GM19372 (cell line): ENCODE data around the gene LINS1.

Experiments used
- ATAC-seq: cut with Tn5 transposase; IDR thresholded peaks from one replicate; pipeline ENCODE4 v1.9.1; 2021; ENCODE audit warnings: mild to moderate bottlenecking, low read depth, moderate library complexity; ENCODE audit not compliant: unreplicated experiment

LINS1 gene, protein sequence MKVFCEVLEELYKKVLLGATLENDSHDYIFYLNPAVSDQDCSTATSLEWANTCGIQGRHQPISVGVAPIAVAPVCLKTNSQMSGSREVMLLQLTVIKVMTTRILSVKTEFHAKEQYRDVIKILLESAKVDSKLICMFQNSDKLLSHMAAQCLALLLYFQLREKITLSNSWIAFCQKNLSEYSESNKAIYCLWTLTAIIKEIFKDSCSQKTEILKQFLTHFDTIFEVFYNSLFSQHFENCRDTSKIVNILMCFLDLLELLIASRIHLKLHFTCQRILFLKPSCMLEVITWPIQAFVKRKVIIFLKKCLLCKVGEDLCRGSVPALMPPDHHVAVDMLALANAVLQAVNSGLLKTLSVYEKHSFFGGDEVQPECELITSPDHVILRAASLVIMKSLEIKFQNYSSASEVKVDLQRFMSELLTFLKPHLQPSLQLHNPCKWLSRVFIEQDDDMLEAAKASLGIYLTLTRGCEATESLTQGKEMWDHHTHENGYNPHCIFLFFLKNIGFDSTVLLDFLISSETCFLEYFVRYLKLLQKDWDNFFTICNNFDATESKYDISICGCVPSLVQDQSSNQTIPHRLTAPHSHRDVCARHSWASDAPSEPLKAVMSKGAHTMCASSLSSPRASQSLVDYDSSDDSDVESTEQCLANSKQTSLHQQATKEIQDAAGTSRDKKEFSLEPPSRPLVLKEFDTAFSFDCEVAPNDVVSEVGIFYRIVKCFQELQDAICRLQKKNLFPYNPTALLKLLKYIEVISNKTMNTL

DNA sequence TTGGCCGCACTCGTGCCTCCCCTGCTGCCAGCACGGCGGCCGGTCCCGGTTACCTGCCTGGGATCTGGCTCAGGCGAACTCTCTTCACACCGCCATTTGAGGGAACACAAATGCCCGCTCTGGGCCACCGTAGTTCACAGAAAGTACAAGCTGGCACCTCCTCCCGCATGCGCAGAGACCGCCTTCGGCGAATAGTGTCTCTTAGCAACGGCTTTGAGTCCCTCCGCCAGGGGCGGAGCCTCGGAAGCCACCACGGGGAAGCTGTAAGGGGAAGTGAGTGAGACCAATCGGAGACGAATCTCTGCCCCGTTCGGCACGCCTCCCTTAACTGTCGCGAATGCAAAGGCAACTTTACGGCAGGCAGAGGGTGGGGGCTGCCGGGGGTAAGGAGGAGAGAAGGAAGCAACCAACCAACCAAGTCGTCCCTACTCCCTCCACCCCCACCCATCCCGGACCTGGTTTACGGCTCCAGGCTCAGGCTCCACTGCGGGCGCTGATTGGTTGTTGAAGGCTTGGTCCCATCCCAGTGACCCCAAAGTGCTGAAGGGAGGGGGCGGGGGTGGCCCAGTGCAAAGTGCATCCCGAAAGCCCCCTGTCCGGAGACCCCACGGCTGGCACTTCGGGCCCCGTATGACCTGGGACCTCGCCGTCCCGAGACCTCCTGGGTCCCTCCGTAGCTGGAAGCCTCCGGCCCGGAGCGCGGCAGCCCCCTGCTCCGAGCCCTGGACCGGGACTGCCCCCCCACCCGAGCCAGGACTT, at the start of gene LINS1, which contains the start of gene ASB7:
TSS of gene LINS1 (minus strand) at position 121 of the 759 bp plus-strand sequence. CDS start 21,342 bp downstream, outside the sequence.
TSS of gene ASB7 (plus strand) at position 526 of the 759 bp plus-strand sequence. CDS start 9,628 bp downstream, outside the sequence.
- peak; percentile 85 for ATAC-seq

DNA sequence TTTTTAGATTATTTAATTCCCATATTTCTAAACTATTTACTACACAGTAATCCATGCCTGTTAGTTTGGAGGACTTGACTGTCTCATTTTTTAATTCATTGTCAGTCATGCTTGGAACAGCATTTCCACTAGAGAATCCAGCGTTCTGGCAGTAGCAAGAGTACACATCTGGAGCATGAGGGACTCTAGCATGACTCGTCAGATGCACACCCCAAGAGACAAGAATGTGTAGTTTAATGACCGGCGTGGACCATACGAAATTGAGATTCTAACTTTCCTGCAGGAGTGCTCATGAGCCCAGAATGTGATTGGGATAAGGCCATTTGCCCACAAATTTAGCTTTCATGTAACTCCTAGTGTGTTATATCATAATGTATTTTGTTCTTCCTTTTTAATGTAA, 49.3 kb upstream of the LINS1 start:
- no peak for ATAC-seq

DNA sequence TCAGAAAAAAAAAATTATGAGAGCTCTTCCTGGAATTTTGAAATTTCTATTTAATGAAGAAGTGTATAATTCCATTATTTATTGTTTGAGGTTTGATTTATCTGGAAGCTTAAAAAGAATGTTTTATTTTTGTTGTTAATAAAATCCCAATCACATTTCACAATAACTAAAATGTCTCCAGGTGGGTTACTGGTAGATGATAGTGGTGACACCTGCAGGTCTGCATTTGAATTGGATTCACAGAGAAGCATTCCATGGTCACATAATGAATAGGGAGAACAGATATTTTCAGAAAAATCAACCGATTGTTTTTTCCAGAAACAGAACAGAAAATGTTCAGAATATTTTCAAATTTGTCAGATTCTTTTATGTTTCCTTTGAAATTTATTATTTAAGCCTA, 48.7 kb upstream of the LINS1 start:
- ATAC-seq, result no peak

DNA sequence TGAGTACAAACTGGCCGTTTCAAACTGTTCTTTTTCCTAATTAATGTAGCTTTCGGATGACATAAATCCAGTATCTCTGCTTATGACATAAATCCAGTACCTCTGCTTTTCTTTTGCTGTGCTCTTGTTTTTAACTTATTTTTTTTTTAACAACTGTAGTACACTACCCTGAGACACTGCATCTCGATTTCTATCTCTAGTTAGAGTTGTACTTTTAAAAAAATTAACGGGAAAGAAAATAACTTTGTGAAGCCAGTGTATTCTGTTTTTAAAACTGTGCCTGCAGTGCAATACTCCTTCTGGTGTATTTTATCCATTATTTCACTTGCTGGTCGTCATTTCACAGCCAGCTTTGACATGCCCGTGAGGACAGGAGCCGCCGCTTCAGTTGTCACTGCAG, 47.0 kb upstream of the LINS1 start:
- ATAC-seq, result no peak

DNA sequence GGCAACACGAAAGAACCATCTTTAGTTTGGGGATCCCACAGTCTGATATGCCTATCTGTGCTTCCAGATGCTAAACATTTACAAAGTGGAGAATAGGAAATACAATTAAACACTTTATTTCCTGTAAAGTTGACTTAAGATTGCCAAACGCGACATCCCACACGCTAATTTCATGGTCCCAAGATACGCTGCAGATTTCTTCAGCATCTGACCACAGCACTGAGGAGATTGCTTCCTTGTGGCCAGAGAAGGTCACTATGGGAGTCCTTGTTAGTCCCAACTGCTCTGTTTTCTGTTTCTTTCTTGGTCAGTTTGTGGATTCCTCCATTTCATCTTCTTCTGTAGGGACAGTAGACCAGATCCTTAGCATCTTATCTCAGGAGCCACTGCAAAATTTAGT, 43.7 kb upstream of the LINS1 start:
- ATAC-seq, result no peak

DNA sequence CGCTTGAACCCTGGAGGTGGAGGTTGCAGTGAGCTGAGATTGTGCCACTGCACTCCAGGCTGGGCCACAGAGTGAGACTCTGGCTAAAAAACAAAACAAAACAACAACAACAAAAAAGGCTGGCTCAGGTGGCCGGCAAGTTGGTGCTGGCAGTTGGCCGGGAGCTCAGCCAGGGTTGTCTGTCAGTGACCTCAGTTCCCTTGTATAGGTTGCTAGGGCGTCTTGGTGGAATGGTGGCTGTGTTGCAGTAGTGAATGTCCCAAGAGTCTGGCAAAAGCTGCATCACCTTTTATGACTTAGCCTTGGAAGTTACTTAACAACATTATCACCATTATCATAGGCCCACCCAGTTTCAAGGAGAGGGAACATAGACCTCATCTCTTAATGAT, 41.0 kb upstream of the LINS1 start:
- no peak for ATAC-seq

DNA sequence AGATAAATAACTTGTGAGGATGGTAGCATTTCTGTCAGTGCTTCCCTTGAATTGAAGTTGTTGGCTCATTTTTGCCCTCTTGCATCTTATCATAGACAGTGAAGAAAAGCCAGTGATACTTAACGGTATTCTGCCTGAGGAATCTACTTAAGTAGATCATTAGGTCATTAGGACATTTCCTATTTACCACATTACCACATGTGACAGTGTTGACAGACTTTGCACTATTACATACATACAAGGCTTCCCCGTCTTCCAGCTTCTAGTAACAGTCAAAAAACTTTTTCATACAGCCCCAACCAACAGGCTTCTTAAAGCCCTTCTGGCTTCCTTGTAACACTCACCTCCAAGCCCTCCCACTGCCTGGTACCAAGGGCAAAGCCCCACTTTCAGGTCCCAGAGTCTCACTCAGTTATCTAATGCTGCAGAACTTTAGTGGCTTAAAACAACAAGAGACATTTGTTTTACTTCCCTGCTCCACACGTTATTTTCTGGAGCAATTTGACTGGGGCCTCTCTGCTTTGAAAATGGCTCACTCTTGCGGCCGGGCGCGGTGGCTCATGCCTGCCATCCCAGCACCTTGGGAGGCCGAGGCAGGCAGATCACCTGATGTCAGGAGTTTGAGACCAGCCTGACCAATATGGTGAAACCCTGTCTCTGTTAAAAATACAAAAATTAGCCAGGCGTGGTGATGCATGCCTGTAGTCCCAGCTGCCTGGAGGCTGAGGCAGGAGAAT, 40.4 kb upstream of the LINS1 start:
- no peak for ATAC-seq

DNA sequence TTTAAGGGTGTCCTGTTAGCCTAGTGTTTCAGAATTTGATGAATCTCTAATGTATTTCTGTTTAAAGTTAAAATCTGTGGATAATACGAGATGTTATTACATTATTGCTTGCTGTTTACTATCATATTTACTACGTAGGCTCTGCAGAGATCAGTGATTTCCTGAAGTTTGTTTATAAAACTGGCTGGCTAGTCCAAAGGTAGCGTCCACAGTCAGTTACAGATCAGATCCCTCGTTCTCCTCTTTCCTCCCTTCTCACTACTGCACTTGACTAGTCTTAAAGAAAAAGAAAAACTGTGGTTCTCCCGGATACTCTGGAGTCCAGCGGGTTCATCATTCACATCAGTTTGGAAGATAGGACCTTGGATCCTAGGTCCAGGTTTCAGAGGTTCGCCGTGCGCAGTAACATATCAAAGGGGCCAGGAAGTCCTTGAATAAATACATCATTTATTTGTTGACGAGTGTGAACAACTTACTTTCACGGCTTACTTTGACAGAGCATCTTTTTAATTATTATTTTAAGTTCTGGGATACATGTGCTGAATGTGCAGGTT, 36.3 kb upstream of the LINS1 start:
- ATAC-seq, result no peak

DNA sequence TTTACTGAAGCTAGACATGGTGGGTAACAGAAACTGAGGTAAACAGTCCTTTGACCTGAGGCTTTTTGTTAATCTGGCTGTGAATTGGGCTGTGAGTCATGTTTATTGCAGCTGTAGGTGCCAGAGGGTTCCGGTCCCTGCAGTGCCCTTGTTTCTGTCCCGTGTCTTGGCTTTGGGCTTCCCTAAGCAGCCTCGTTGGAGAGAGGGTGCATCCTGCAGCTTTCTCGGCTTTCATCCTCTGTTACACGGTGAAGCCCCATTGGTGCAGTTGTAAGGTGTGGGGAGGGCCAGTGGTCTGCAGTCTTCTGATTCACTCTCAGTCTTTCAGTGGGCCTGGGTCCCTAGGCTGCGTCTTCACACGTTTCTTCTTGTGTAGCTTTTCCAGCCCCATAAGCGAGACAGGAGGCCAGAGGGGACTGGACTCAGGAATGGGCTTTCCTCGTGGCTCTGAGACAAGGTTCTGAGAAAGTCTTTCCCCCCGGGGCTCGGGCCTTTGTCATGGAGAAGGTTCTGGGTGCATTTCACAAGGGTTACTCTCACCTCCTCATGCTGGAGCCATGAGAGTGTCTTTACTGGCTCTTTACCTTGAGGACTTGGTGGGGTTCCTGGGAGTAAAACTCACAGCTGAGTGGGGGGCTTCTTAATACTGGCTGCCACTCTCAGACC, 33.6 kb upstream of the LINS1 start:
- no peak for ATAC-seq

DNA sequence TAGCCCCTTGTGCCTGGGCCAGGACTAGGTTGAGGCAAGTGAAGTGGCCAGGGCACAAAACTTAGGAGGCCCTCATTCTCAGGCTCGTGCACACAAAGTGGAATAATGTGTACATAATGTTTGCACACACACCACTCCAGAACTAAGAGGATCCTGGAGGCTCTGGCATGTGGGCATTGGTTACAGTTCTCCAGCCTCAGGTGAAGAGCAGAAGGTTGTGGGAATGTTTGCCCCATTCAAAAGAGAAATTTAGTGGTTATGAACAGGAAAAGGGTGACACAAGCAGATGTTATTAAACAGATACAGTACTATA, 31.7 kb upstream of the LINS1 start:
- no peak for ATAC-seq

DNA sequence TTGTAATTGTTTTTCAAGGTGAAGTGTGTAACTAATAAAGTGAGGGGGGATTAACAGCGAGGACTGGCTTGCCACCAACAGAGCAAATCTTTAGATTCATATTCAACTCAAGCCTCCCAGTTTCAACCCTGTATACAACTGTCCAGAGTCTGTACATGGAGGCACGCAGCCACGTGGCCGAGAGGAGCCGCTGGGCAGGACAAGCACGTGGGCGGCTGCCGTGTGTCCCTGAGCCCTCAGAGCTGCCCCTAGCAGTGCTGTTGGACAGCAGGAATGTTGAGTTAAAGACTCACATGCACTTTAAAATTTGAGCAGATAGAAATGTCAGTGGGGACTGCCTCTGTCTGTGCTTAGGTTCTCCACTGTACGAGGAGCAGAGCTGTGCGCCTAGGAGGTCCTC, 29.8 kb upstream of the LINS1 start:
- no peak for ATAC-seq

DNA sequence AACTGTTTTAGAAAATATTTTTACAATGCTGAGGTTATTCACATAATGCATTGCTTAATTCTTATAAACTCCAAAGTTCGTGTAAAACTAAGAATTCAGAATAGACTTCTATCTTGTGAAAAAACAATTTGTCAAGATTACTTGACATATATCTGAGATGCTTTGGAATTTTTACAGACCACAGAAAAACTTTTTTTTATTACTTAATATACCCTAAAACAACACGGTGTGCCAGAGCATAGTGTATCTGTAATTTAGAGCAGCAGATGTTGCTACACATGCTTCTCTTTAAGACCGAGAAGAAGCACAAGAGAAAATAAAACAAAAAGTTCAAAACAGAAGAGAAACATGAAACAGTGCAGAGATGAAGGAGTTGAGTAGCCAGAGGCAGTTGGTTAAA, 26.8 kb upstream of the LINS1 start:
- ATAC-seq, result no peak

DNA sequence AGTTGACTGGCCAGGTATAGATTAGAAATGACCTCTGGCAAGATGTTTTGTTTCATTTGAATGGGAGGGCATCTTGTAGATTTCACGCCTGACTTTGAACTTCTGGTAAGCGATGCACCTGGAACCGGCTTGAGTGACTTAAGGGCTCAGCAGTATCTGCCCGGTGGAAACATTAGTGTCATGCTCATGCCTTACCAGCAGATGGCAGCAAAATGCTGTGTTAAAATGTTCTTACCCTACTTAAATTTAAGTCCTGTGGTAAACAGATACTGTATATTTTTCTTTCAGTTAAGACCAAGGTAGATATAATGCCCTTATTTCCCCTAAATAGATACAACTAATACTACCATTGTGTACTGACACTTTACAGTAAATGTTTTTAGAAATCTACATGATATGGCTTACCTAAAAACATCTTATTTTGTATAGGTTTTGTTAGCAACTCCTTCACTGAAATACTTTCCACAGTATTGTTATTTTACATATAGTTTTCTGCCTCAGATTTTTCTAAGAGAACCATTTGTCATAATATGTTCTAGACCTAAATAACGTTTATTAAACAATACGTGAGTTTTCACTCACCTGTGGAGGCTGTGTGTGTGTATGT, 25.9 kb upstream of the LINS1 start:
- peak; percentile 87 for ATAC-seq

DNA sequence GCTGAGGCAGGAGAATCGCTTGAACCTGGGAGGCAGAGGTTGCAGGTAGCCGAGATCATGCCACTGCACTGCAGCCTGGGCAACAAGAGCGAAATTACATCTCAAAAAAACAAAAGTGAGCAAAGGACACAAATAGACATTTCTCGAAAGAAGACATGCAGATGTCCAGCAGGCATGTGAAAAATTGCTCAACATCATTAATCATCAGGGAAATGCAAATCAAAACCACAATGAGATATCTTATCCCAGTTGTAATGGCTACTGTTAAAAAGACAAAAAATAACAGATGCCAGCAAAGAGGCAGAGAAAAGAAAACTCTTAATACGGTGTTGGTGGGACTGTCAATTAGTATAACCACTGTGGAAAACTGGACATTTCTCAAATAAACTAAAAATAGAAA, 21.3 kb upstream of the LINS1 start:
- ATAC-seq, result no peak

DNA sequence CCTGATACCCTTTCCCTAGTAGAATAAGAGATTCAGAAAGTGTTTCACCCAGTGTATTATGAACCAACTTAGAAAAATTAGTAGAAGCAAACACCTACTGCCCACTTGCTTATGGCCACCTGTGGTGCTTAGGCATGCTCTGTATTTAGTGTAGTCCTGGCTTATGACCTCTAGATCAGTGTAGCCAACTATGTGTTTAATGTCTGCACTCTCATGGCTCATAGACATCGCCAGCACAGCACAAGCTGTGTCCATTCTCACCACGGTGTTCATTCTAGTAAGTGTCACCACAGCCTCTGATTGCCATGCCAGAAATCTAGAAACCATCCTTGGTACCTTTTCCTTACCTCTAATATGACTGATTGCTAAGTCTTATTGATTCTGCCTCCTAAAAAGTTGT, 14.7 kb upstream of the LINS1 start:
- ATAC-seq, result no peak

DNA sequence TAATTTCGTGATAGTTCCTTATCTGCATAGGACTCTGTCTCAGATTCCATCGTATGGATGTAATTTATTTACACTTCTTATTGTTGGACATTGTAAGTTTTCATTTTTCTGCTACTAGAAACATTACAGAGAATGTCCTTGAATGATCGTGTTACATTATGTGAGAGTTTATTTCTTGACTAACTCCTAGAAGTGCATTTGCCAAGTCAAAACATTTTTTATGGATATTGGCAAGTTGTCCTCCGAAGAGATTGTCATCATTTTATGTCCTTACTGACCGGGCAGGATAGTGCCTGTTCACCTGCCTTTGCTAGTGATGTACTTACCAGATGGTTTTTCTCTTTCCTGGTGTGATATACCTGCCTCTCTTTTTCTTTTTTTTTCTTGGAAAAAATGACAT, 13.8 kb upstream of the LINS1 start:
- no peak for ATAC-seq

DNA sequence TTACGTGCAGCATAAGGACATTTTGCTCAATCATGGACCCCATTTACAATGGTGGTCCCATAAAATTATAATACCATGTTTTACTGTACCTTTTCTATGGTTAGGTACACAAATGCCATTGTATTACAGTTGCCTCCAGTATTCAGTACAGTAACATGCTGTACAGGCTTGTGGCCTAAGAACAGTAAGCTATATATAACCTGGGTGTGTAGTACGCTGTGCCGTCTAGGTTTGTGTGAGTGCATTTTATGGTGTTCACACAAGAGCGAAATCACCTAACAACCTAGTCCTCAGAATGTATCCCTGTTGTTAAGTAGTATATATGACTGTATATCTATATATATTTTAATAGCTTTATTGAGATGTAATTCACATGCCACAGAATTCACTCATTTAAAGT, 12.9 kb upstream of the LINS1 start:
- no peak for ATAC-seq

DNA sequence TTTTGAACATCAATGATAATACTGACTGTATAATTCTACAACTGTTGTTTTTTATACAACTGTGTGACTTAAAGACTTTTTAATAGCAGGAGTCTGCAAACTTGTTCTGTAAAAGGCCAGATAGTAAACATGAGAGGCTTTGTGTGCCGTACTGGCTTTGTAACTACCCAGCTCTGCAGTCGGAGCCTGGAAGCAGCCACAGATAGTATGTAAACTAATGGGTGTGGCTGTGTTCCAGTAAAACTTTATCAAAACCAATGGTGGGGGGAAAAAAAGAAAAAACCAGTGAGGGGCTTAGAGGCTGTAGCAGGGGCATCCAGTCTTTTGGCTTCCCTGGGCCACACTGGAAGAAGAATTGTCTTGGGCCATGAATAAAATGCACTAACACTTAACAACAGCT, 12.4 kb upstream of the LINS1 start:
- ATAC-seq, result no peak

DNA sequence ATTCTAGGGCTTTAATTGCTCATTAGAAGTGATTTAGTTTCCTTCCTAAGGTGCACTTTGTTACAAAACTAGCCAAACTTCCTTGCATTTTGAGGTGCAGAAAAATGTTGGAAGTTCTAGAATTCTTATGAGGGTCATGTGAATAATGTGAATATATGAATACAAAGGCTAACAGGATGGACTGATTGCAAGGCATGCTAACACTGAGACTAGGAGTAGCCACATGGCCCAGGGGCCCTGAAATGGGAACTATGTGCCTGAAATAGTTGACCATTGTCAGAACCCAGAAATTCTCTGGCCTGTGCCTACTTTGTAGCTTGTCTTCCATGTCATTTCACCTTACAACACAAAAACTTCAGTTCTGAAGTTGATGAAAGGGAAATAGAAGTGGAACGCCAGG, 11.2 kb upstream of the LINS1 start:
- no peak for ATAC-seq
